ENCODE data around the gene PARN.

- TF ChIP-seq CTCF (IDR thresholded peaks at IDR 0.05), result no peak
- TF ChIP-seq POLR2AphosphoS5 (IDR thresholded peaks at IDR 0.05), result no peak
- TF ChIP-seq POLR2A (IDR thresholded peaks at IDR 0.05), result no peak
Observed at GRCh38 chr16:14448879-14449278, 181.2 kb downstream of the PARN start.

Measured in breast epithelium (tissue), 3 donors.